Activated CD4-positive, CD25-positive, alpha-beta regulatory T cell treated with anti-CD3 and anti-CD28 coated beads, Interleukin-2, amount 50 U/mL, for 16 hours (primary cell): Measurements from ENCODE around the gene CPA2.
"Not testable (repeated sequence)": the region's sequence is repeated elsewhere in the genome, so short reads cannot be mapped to it uniquely, and the experiment has no call there.

Experiments
- DNase-seq: peaks from one replicate; pipeline ENCODE4 v3.0.0-alpha.2; 2020; ENCODE audit warnings: low read depth, low spot score

CPA2 gene

DNA sequence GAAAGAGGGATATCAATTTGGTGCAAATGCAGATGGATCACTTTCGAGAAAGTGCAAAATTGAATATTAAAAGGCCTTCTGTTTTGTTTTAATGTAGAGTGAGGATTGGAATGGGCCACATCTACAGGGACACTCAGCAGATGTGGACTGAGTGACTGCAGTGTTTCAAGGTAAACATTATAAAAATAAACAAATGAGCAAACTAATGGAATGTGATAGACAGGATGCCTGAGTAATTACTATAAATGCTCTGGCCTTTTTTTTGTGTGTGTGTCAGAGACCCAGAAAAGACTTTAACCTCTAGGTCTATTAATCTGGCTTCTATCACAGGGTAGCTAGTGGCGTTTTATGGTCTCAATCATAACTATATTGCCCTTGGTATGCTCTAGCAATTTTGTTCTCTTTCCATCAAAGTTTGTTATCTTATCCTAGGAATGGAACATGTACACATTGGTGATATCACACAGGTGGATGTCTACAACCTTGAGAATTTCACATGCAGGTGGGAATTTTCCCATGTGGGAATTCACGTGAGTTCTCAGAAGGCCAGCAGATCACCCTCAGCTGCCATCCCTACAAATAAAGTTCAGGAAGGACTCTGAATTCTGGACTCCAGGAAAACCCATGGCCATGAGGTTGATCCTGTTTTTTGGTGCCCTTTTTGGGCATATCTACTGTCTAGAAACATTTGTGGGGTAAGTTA, at the start of gene CPA2:
CPA2 (plus strand) TSS at position 606 of the 703 bp plus-strand sequence; CDS start at position 625, 19 bp downstream.
- no peak for DNase-seq

DNA sequence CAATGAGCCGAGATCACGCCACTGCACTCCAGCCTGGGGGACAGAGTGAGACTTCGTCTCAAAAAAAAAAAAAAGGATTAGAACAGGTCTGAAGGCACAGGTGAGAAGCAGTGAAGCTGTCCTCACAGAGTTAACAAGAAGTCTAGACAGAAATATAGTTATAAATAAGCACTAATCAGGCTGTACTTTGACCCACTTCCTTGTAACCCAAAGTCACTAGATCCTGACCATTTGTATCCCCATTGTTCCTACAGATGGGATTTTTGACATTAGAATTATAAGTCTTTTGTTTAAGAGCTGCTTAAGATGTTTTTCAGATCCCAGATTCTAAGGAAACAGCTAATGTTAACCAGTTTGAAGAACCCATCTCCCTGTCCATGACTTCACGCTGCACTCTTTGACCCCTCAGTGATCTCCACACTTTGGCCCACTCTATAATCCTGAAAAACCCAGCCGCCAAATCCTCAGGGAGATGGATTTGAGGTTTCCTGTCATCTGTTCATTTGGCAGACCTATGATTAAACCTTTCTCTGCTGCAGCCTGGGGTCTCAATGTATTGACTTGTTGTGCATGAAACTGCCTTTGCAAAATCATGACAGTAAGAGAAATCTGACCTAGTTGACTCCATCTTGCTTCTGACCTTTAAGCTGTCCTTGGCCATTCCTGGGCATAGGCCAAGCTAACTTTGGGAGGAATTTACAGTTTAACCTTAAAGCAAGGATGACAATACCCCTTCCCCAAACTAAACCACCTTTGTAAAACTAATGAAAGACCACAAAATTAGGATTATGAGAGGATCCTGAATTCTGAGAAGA, 47.6 kb upstream of the CPA2 start:
- DNase-seq = no peak

DNA sequence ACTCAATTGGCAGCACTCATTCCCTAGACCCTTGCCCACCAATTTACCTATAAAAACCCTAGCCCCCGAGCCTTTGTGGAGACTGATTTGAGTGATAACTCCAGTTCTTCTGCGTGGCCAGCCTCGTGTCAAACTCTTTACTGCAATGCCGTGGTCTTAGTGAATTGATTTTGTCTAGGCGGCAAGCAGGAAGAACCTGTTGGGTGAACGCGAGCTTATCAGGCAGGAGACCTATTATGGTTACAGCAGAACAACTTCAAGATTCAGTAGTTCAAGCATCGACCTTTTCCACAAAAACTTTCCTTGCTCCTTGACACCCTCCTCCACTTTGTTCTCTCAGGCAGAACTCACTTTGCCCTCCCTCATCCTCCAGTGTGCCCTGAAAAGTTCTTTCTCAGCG, 46.8 kb upstream of the CPA2 start:
- DNase-seq = no peak

GRCh38 chr7:130221746-130222145, 44.9 kb upstream of the CPA2 start:
- DNase-seq = no peak

- no peak for DNase-seq
These were observed 43.0 kb upstream of the CPA2 start for GRCh38 chr7:130223646-130224045.

DNA sequence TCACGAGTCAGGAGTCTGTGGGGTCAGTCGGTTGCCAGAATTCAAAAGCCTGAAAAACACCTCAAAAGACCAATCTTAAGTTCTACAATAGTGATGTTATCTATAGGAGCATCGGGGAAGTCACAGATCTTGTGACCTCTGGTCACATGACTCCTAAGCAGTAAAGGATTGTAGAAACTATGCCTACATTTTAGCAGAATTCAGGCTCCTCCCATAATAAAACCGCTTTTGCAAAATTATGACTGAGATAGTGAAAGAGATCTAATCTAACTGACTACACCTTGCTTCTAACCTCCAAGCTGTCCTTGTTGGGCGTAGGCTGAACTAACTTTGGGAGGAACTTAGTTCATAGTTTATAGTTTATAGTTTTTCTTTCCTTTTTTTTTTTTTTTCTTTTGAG, 42.5 kb upstream of the CPA2 start:
- no peak for DNase-seq

DNA sequence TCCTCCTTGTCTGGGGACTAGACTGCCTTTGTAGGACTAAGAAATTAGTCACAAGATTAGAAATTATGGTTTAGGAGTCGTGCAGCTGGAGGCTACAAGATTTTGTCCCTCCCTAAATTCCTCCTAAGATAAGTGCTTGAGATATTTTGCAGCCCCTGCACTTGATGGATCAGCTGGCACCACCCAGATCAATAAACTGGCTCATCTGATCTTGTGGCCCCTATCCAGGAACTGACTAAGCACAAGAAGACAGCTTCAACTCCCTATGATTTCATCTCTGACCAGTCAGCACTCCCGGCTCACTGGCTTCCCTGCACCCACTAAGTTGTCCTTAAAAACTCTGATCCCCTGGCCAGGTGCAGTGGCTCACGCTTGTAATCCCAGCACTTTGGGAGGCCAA, 41.7 kb upstream of the CPA2 start:
- not testable (repeated sequence) for DNase-seq

- DNase-seq = no peak
These were observed 40.3 kb upstream of the CPA2 start for GRCh38 chr7:130226333-130226732.

DNA sequence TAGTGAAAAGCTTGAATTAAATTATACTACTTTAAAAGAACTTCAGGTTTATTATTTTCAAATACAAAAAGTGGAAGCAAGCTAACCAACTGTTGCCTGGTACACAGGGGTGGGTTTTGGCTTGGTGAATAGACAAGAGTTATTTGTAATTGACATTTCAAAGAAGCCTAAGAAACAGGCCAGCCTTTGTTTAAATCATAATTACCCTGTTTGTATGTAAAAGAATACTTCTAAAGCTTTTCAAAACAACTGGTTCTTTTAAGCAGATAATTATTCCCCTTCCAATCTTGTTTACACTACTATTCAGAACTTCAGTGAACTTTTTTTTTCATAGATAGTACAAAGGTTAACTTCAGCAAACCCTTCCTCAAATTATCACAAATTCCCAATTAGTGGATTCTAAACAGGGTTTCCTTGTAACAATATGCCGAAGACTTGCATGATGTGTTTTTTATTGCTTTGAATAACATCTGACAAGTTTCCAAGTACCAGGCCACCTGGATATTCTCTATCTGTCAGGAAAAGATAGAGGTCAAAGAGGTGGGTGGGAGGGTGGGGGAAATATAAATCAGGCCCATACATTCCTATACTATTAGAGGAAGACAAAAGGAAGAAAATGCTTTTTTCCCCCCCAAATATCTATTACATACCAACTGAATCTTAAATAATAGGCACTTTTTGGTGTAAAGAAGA, 38.6 kb upstream of the CPA2 start:
- no peak for DNase-seq

DNA sequence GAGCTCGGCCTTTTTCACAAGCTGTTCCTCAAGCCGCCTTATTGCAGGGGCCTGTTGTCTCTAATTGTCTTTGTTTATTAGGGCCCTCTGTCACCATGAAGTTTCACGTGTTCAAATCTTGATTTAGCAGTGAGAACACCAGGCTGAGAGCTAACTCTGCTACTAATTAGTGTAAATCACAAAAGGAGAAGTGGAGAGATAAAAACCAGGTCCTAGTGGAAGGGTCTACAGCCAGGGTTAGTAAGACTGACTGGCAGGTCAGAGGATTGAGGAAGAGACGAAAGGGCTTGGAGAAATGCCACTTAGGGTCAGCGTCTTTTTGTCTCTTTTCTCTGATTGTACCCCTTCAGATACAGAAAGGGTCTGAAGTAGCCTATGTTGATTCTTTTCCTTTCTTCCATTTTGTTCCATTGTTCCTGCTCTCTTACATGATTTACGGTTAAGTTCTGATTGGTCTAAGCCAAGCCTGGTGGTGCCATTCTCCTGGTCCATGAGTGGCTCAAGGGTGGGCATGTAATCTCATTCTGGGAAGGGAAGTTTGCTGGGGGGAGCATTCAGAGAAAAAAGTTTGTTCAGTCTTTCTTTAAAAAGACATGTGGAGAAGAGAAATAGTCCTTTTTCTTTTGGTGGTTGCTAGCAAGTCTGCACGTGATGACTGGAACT, 37.7 kb upstream of the CPA2 start:
- no peak for DNase-seq

GRCh38 chr7:130229981-130230380, 36.7 kb upstream of the CPA2 start:
- DNase-seq = not testable (repeated sequence)

DNA sequence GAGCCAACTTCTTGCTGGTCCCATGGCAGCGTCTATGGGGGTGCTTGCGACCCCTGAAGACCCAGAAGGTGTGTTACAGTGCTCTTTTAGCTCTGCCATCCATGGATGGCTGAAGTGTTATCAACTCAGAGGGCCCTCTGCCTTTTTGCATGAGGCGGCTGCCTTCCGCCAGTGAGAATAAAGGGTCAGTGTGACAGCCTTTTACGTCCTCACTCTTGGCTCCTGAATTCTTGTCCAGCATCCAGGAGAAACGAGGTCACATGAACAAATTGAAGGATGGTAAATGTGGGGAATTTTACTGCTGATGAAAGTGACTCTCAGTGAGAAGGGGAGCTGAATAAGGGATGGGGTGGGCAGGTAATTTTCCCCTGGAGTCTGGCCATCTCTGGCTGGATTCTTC, 34.9 kb upstream of the CPA2 start:
- no peak for DNase-seq

- DNase-seq = no peak
These were observed 34.5 kb upstream of the CPA2 start for GRCh38 chr7:130232209-130232608.

DNA sequence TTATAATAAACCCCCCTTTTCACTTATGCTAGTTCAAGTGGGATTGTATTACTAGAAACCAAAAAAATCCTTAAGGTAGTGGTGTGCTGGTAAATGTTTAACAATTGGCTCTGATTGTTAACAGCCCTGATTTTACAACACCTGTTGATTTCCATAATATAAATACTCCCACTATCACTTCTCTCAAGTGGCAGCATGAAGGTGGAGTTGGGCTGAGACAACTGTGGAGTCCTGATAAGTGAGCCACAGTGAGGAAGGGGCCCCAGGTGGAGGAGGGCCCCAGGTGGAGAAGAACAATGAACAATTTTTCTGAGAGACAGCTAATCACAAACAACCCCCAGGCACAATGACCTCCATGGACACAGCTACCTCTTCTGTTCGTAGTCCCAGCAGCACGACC, 32.6 kb upstream of the CPA2 start:
- no peak for DNase-seq

DNA sequence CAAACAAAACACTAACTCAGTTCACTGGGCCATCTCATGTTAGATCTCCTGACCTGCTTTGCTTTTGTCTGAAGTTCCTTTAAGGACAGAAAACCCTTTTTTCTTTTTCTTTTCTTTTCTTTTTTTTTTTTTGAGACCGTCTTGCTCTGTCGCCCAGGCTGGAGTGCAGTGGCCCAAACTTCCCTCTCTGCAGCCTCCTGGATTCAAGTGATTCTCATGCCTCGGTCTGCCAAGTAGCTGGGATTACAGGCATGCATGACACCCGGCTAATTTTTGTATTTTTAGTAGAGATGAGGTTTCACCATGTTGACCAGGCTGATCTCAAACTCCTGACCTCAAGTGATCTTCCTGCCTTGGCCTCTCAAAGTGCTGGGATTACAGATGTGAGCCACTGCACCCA, 30.3 kb upstream of the CPA2 start:
- DNase-seq = not testable (repeated sequence)

DNA sequence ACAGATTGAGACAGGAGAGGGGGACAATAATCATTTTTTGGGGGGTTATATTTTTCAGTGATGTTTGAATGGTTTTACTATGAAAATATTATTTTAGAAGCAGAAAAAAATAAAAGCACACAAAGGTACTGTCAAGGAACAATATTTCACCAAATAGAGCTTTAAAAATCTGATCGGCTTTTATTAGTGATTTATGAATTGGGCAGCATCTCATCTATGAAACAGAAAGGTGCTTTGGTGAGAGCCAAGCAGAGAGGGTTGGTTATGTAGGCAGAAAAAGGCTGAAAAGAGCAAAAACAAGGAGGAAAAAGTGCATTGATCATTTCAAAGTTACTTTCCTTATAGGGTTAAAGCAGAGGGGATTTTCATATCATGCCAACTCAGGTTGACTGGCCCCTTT, 26.4 kb upstream of the CPA2 start:
- no peak for DNase-seq

GRCh38 chr7:130242198-130243014, 24.3 kb upstream of the CPA2 start:
- peak; percentile 27 for DNase-seq

DNA sequence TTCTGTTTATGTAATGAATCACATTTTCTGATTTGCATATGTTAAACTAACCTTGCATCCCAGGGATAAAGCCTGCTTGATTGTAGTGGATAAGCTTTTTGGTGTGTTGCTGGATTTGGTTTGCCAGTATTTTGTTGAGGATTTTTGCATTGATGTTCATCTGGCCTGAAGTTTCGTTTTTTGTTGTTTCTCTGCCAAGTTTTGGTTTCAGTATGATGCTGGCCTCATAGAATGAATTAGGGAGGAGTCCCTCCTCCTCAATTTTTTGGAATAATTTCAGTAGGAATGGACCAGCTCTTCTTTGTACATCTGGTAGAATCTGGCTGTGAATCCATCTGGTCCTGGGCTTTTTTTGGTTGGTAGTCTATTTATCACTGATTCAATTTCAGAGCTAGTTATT, 23.2 kb upstream of the CPA2 start:
- DNase-seq = not testable (repeated sequence)

DNA sequence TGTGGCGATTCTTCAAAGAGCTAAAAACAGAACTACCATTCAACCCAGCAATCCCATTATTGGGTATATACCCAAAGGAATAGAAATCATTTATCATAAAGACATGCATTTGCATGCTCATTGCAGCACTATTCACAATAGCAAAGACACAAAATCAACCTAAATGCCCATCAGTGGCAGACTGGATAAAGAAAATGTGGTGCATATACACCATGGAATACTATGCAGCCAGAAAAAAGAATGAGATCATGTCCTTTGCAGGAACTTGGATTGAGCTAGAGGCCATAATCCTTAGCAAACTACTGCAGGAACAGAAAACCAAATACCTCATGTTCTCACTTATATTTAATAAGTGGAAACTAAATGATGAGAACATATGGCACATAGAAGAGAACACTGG, 20.2 kb upstream of the CPA2 start:
- not testable (repeated sequence) for DNase-seq

DNA sequence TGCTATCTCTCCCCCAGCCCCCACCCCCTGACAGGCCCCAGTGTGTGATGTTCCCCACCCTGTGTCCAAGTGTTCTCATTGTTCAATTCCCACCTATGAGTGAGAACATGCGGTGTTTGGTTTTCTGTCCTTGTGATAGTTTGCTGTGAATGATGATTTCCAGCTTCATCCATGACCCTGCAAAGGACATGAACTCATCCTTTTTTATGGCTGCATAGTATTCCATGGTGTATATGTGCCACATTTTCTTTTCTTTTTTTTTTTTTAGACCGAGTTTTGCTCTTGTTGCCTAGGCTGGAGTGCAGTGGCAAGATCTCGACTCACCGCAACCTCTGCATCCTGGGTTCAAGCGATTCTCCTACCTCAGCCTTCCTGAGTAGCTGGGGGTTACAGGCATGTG, 17.8 kb upstream of the CPA2 start:
- DNase-seq = not testable (repeated sequence)

DNA sequence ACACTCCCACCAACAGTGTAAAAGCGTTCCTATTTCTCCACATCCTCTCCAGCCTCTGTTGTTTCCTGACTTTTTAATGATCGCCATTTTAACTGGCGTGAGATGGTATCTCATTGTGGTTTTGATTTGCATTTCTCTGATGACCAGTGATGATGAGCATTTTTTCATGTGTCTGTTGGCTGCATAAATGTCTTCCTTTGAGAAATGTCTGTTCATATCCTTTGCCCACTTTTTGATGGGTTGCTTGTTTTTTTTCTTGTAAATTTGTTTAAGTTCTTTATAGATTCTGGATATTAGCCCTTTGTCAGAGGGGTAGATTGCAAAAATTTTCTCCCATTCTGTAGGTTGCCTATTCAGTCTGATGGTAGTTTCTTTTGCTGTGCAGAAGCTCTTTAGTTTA, 17.0 kb upstream of the CPA2 start:
- not testable (repeated sequence) for DNase-seq
